C4-2B (cell line): ENCODE results near the gene FLYWCH2.
A peak's percentile ranks its signal among the peaks of the same experiment; 100 is the strongest.
"Not testable (repeated sequence)": the region's sequence is repeated elsewhere in the genome, so short reads cannot be mapped to it uniquely, and the experiment has no call there.

Source experiments
- CTCF ChIP-seq: fragments of 450-650 bp; conservative IDR thresholded peaks from 2 replicates; pipeline ENCODE4 v1.5.1; 2017; ENCODE audit warnings: mild to moderate bottlenecking
- ZFX ChIP-seq: fragments of 450-650 bp; IDR thresholded peaks from 2 replicates; pipeline ENCODE4 v1.6.1; 2017

DNA sequence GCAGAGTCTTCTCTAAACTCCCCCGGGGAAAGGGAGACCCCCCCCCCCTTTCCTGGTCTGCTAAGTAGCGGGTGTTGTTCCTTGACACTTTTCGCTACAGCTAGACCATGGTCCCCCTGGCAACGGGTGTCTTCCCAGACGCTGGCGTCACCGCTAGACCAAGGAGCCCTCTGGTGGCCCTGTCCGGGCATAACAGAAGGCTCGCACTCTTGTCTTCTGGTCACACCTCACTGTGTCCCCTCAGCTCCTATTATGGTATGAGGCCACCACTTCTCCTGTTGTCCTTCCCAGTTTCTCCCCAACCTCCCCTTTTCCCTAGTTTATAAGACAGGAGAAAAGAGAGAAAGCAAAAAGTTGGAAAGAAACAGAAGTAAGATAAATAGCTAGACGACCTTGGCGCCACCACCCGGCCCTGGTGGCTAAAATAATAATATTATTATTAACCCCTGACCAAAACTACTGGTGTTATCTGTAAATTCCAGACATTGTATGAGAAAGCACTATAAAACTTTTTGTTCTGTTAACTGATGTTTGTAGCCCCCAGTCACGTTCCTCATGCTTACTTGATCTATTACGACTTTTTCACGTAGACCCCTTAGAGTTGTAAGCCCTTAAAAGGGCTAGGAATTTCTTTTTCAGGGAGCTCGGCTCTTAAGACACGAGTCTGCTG is 24.2 kb downstream of the FLYWCH2 start:
- peak; percentile 94 for TF ChIP-seq CTCF
- not testable (repeated sequence) for TF ChIP-seq ZFX
